Lung (tissue), 12 donors: Measurements from ENCODE around the gene DTNB. TPM values are rescaled to one million over a fixed set of nuclear protein-coding genes. Genes with fewer than 3 reads are reported as not detected.

Source experiments
- ATAC-seq: fragments of 200-7000 bp; cut with Tn5 transposase; one replicate; pipeline ENCODE4 v1.9.1; 2020; ENCODE audit warnings: moderate number of reproducible peaks; ENCODE audit not compliant: insufficient read depth, low FRiP score
- DNase-seq, 3 donors: peaks; one replicate each; pipeline ENCODE4 v3.0.0-alpha.2; 2013 to 2017
- H3K27ac ChIP-seq, 2 donors: one replicate each; pipeline ENCODE4 v1.5.1; 2013; ENCODE audit warnings: mild to moderate bottlenecking in 2 of 2, moderate library complexity in 2 of 2, control low read depth in 1 of 2, inconsistent platforms in 1 of 2, low read depth in 1 of 2, low read length in 1 of 2
- H3K27me3 ChIP-seq, 3 donors: one replicate each; pipeline ENCODE4 v1.5.1; 2013; ENCODE audit warnings: low read length in 2 of 3; ENCODE audit not compliant: control insufficient read depth in 3 of 3, insufficient read depth in 3 of 3
- H3K36me3 ChIP-seq, 4 donors: one replicate each; pipeline ENCODE4 v1.5.1; 2013; ENCODE audit warnings: low read length in 4 of 4, mild to moderate bottlenecking in 1 of 4, moderate library complexity in 1 of 4; ENCODE audit not compliant: control insufficient read depth in 4 of 4, insufficient read depth in 4 of 4
- H3K4me1 ChIP-seq, 5 donors: one replicate each; pipeline ENCODE4 v1.5.1; 2013; ENCODE audit warnings: low read length in 5 of 5, mild to moderate bottlenecking in 2 of 5, moderate library complexity in 1 of 5; ENCODE audit not compliant: control insufficient read depth in 5 of 5, insufficient read depth in 5 of 5
- H3K4me3 ChIP-seq: one replicate; pipeline ENCODE4 v1.5.1; 2013; ENCODE audit warnings: mild to moderate bottlenecking, control low read depth, moderate library complexity
- H3K9ac ChIP-seq, 2 donors: one replicate each; pipeline ENCODE4 v1.5.1; 2013; ENCODE audit warnings: low read length in 2 of 2, control low read depth in 1 of 2; ENCODE audit not compliant: insufficient read depth in 1 of 2
- H3K9me3 ChIP-seq, 4 donors: one replicate each; pipeline ENCODE4 v1.5.1; 2013; ENCODE audit warnings: low read length in 3 of 4, mild to moderate bottlenecking in 1 of 4, moderate library complexity in 1 of 4; ENCODE audit not compliant: control insufficient read depth in 4 of 4, insufficient read depth in 3 of 4
- CTCF ChIP-seq: IDR thresholded peaks from 2 replicates; pipeline ENCODE4 v1.5.1; 2012; ENCODE audit warnings: mild to moderate bottlenecking; ENCODE audit errors: control extremely low read depth, extremely low read depth
- WGBS, 2 donors: extraction: QIAGEN DNeasy Blood & Tissue Kit; methylation state at CpG; one replicate each; pipeline ENCODE4 v1.1.7; 2013; 5-methylcytosine and 5-hydroxymethylcytosine counted together
- polyA plus RNA-seq, 2 donors: library from polyadenylated mRNA; stranded (reverse); fragments of 200-250 nt; gene quantifications; one replicate each; pipeline ENCODE4 v1.2.1, GENCODE V29; 2013
- total RNA-seq, 2 donors: library from RNA; depleted of rRNA in 1 of 2; stranded (reverse); fragments of >200 nt in 1 of 2; gene quantifications; one replicate each; pipeline ENCODE4 v1.2.1, GENCODE V29; 2014 to 2021
- donor health status: control.
- donor health status: control.
- donor health status: Bipolar disorder and iron deficiency.
- donor health status: healthy.
- donor health status: DM: yes; HTN: yes; CAD: no.

DTNB gene
- total and polyA plus RNA-seq, 4 donors = 10.1 to 35.2 (median 20.4) TPM

DNA sequence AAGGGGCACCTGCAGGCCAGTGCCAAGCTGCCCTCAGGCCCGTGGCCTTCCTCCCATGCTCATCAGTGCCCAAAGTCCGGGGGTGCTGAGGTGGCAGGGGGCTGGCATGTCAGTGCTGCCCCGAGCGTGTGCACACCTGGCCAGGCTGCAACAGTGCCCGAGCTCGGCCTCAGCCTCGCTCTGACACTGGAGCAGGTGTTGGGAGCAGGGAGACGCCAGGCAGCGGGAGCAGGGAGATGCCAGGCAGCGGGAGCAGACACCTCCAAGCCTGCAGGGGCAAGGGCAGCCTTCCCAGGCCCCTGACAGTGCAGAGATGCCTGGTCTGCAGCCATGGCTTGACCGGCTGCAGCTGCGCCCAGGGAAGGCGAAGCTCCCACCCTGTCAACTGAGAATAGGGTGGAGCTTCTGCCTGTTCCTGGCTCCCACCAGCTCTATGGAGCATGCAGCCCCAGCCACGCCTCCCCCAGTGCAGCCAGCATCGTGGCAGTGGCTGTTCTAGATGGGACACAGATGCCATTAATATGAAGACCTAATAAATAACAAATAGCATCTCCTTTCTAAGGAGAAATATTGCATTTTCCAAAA, 82.4 kb downstream of the DTNB start:
- no peak overlapping the region for H3K4me3 ChIP-seq
- H3K36me3 ChIP-seq = no peaks in the 10 kb centered on the region
- DNase-seq (peak; percentile 36 to 46 (median 39)), ATAC-seq (no peak)
- no peak overlapping the region for H3K9ac ChIP-seq
- 87 to 91% methylated on average over 15 of the region's 15 CpGs for WGBS, 2 donors
- H3K27ac ChIP-seq = no peak overlapping the region
- H3K27me3 ChIP-seq = no peaks in the 10 kb centered on the region
- no peak for TF ChIP-seq CTCF
- H3K9me3 ChIP-seq = no peaks in the 10 kb centered on the region
- H3K4me1 ChIP-seq = peaks cover 0 to 4% (median 0%) of the 10 kb centered on the region in 5 donors

- no peaks in the 10 kb centered on the region for H3K36me3 ChIP-seq
- DNase-seq (no peak), ATAC-seq (no peak)
- no peaks in the 10 kb centered on the region for H3K27me3 ChIP-seq
- H3K4me3 ChIP-seq = no peak overlapping the region
- no peak overlapping the region for H3K9ac ChIP-seq
- no peak overlapping the region for H3K27ac ChIP-seq
- no peaks in the 10 kb centered on the region for H3K9me3 ChIP-seq
- no peak for TF ChIP-seq CTCF
- 97% methylated on average over 13 of the region's 13 CpGs for WGBS, 2 donors
- peaks cover 0 to 4% (median 0%) of the 10 kb centered on the region in 5 donors for H3K4me1 ChIP-seq
Observed at GRCh38 chr2:25589676-25590205, 83.6 kb downstream of the DTNB start.

DNA sequence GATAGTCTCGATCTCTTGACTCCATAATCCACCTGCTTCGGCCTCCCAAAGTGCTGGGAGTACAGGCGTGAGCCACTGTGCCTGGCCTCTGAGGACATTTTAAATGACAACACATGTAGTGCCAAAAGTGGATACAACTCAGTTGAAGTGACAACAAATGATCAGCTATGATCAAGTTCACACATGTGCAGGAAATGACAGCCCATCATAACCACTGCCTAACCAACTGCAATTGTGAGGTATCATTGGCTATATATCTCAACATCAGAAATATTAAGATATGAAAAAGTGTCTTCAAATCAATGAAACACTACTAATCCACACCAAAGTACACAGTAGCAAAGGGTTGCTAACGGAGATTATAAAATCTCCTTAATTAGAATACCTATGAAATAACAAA, 84.8 kb downstream of the DTNB start:
- no peaks in the 10 kb centered on the region for H3K9me3 ChIP-seq
- no peaks in the 10 kb centered on the region for H3K36me3 ChIP-seq
- 95 to 99% methylated on average over 4 of the region's 4 CpGs for WGBS, 2 donors
- H3K27ac ChIP-seq = no peak overlapping the region
- TF ChIP-seq CTCF = no peak
- H3K4me3 ChIP-seq = no peak overlapping the region
- no peak overlapping the region for H3K9ac ChIP-seq
- DNase-seq (no peak), ATAC-seq (no peak)
- no peaks in the 10 kb centered on the region for H3K27me3 ChIP-seq
- peaks cover 0 to 4% (median 0%) of the 10 kb centered on the region in 5 donors for H3K4me1 ChIP-seq

GRCh38 chr2:25587361-25587760, 86.0 kb downstream of the DTNB start:
- Histone ChIP-seq H3K9ac (no peak overlapping the region), H3K4me1 (peaks cover 0 to 4% (median 0%) of the 10 kb centered on the region in 5 donors), H3K27ac (no peak overlapping the region), H3K9me3 (no peaks in the 10 kb centered on the region), H3K4me3 (no peak overlapping the region), H3K27me3 (no peaks in the 10 kb centered on the region), H3K36me3 (no peaks in the 10 kb centered on the region)
- no peak for TF ChIP-seq CTCF
- 65 to 73% methylated on average over 4 of the region's 4 CpGs for WGBS, 2 donors
- ATAC-seq (no peak), DNase-seq (no peak)
